H1 (cell line): Measurements from ENCODE around the gene VPS26B. TPM values are rescaled to one million over a fixed set of nuclear protein-coding genes. Genes with fewer than 3 reads are reported as not detected.

Experiments
- CTCF ChIP-seq, 3 experiments: IDR thresholded peaks; 1 replicate in 2 of 3; 2 replicates in 1 of 3; pipeline versions ENCODE4 v1.5.1 to v1.6.1; 2011; ENCODE audit warnings: low read length in 3 of 3, mild to moderate bottlenecking in 3 of 3, inconsistent platforms in 2 of 3, low read depth in 1 of 3, moderate library complexity in 1 of 3; ENCODE audit not compliant: insufficient read depth in 1 of 3; ENCODE audit errors: control extremely low read depth in 1 of 3
- polyA plus RNA-seq, 7 experiments: library from polyadenylated mRNA; depleted of rRNA in 3 of 7; stranded (reverse) in 5 of 7; unstranded in 2 of 7; fragments of >200 nt in 5 of 7; fragments of 200-250 nt in 2 of 7; gene quantifications; 1 replicate in 5 of 7; 2 replicates in 1 of 7; 4 replicates in 1 of 7; pipeline versions ENCODE4 v1.2.1 to v1.2.3, GENCODE V29; 2011 to 2013; ENCODE audit warnings: missing spikeins in 2 of 7, mixed read lengths in 2 of 7
- total RNA-seq: library from RNA; stranded (reverse); fragmentation: NEBNext Ultra II Directional; extraction: Animal tissue kit (Norgen Biotek cat#: 25700); gene quantifications from 2 replicates; pipeline ENCODE4 v1.2.1, GENCODE V29; 2021

The VPS26B gene
- total and polyA plus RNA-seq, 2 of the 8 experiments (the other 6 are each of a cell fraction or from before 2014, with no cell fraction given) = 18.3 to 27.0 TPM

DNA sequence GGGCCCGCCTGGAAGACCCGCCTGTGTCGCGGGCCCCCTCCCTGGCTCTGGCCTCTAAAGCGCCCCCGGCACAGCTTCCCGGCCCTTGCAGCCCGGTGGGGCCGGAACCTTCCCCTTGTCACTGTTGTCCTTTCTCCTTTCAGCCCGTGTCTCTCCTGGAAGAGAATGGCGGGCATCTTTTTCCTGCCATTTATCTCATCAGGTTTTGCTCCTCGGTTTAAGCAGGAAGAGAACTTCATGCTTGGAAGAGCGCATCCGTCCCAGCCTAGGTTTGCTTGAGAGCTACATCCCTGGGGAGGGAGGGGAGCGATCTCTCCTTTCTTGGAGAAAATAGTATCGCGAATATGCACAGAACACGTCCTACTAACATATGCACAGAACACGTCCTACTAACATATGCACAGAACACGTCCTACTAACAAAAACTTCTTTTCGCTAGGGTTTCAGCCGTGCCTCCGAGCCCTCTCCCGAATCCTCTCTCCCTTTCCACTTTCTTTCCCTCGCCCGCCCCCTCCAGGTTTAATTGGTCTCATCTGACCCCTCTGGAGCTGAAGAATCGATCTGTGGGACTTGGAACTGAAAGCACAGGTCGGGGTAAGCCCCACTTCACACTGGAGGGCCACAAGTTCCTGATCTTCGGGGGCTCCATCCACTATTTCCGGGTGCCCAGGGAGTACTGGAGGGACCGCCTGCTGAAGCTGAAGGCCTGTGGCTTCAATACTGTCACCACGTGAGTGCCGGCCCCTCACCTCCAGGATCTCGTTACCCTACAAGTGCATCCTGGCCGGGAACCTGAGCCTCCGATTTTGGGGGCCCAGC lies 52.9 kb downstream of the VPS26B start (continued):
- TF ChIP-seq CTCF (IDR thresholded peaks at IDR 0.05; ENCODE audit: control extremely low read depth in 1 of 3, insufficient read depth in 1 of 3, low read depth in 1 of 3, low read length in 3 of 3) = peak in 1 of 3 experiments; percentile 8; a peak in 2 of 4 replicates
